ENCODE data around the gene MIB2. TPM values are rescaled to one million over a fixed set of nuclear protein-coding genes. Genes with fewer than 3 reads are reported as not detected.

Gene MIB2
- total RNA-seq, 1 donor from 2014 or later, result 66.8 TPM

DNA sequence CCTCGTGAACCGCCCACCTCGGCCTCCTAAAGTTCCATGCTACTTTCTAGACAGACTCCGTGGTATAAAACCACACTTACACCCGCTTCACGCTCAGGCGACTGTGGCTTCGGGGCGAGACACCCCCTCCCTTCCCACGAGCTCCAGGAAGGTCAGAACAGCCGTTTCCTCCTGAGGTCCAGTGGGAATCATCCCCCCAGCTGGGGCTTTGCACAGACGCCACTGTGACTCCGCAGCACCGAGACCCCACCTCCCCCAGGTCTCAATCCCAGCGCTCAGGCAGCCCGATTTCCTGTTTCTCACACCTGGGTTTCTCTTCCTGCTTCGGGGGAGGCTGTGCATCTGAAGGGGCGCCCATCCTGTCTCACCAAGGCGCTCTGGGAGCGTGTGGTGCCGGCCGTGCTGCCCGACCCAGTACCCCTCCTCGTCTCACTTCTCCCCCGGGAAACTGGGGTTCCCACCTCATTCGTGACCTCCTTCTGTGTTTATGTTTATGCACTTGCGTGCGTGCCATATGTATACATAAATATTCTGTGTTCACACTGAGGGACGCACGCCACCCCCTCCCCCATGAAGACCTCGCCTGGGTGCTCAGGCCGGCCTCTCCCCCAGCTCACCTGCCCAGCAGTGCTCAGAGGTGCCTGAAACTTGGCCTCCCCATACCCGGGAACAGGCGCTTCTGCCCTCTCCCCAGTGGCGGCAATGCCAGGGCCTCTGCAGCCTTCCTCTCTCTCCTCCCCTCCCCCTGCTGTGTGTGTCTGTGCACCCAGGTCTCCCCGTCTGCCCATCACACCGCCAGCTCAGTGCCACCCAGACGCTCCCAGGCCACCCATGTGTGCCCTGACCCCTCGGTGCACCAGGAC is 62.6 kb downstream of the MIB2 start:
- peaks cover 16% of the 10 kb centered on the region for H3K4me1 ChIP-seq
- DNase-seq (ENCODE audit: extremely low spot score in 2 of 2), result no peak
- intact Hi-C loops (cut with DNase I), result no loop called here
- H3K27me3 ChIP-seq, result no peaks in the 10 kb centered on the region
- TF ChIP-seq POLR2AphosphoS5 (IDR thresholded peaks at IDR 0.05; ENCODE audit: insufficient read depth in 1 of 2, low read depth in 1 of 2) (no peak), POLR2A (IDR thresholded peaks at IDR 0.05) (no peak)
- TF ChIP-seq, protein P1, sequence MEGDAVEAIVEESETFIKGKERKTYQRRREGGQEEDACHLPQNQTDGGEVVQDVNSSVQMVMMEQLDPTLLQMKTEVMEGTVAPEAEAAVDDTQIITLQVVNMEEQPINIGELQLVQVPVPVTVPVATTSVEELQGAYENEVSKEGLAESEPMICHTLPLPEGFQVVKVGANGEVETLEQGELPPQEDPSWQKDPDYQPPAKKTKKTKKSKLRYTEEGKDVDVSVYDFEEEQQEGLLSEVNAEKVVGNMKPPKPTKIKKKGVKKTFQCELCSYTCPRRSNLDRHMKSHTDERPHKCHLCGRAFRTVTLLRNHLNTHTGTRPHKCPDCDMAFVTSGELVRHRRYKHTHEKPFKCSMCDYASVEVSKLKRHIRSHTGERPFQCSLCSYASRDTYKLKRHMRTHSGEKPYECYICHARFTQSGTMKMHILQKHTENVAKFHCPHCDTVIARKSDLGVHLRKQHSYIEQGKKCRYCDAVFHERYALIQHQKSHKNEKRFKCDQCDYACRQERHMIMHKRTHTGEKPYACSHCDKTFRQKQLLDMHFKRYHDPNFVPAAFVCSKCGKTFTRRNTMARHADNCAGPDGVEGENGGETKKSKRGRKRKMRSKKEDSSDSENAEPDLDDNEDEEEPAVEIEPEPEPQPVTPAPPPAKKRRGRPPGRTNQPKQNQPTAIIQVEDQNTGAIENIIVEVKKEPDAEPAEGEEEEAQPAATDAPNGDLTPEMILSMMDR (IDR thresholded peaks at IDR 0.05), result no peak
- no peak overlapping the region for H3K4me3 ChIP-seq
- H3K9me3 ChIP-seq, result no peaks in the 10 kb centered on the region
- H3K27ac ChIP-seq, result no peak overlapping the region
- peaks cover 0 to 10% of the 10 kb centered on the region in 2 donors for H3K36me3 ChIP-seq

DNA sequence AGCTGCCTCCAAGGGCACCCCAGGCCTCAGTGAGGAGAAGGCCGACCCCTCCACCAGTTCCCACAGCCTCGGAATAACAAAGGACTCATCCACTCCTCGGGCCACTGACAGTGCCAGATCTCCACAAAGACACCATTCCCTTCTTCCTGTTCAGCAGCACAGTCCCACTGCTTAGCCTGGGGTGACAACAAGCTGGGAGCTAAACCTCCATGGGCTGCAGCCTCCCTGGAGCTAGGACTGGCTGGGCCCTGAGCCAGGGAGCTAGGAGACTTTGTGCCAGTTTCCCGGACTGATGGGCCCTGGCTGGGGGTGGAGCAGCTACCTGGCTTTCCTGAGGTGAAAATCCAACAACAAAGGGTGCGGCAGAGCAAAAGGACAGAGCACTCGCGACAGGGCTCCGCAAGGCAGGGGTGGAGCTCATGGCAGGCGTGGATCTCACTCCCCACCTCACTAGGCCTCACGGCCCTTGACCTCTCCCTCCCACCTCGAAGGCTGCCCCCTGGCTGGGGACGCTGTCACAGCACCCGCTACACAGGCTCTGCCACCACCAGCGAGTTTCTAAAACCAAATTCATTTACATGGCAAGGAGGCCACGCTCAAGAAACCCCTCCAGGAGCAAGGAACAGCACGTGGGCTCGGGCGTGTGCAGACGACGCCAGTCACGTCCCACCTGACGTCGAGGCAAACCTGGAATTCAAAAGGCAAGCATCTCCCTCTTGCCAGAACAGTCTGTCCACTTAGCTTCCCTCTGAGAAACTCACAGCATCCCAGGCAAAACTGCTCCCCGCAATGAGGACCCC is 63.5 kb downstream of the MIB2 start:
- TF ChIP-seq POLR2AphosphoS5 (IDR thresholded peaks at IDR 0.05; ENCODE audit: insufficient read depth in 1 of 2, low read depth in 1 of 2) (no peak), POLR2A (IDR thresholded peaks at IDR 0.05) (no peak)
- TF ChIP-seq, protein P1 (IDR thresholded peaks at IDR 0.05), result no peak
- no peak overlapping the region for H3K4me3 ChIP-seq
- no peak for DNase-seq (ENCODE audit: extremely low spot score in 2 of 2)
- no peaks in the 10 kb centered on the region for H3K27me3 ChIP-seq
- H3K36me3 ChIP-seq, result peaks cover 0 to 6% of the 10 kb centered on the region in 2 donors
- H3K4me1 ChIP-seq, result peaks cover 25% of the 10 kb centered on the region
- intact Hi-C loops (cut with DNase I), result no loop called here
- H3K27ac ChIP-seq, result no peak overlapping the region
- H3K9me3 ChIP-seq, result no peaks in the 10 kb centered on the region

Other genes starting within 250 kb of the MIB2 start
- 94.5 TPM for gene AURKAIP1, start 240.3 kb upstream of the MIB2 start, total RNA-seq
- gene CCNL2, start 216.2 kb upstream of the MIB2 start, total RNA-seq, result 319 TPM
- 84.2 TPM for gene MRPL20, start 208.2 kb upstream of the MIB2 start, total RNA-seq
- 3.2 TPM for gene ANKRD65, start 194.2 kb upstream of the MIB2 start, total RNA-seq
- 35.8 TPM for gene VWA1, start 179.8 kb upstream of the MIB2 start, total RNA-seq
- not detected for gene ATAD3C, start 165.8 kb upstream of the MIB2 start, total RNA-seq
- gene ATAD3B, start 143.7 kb upstream of the MIB2 start, total RNA-seq, result 17.7 TPM
- gene ATAD3A, start 103.3 kb upstream of the MIB2 start, total RNA-seq, result 21.9 TPM
- gene TMEM240, start 74.9 kb upstream of the MIB2 start, total RNA-seq, result 3.9 TPM
- gene SSU72, start 40.6 kb upstream of the MIB2 start, total RNA-seq, result 105 TPM
- 6.1 TPM for gene FNDC10, start 15.4 kb upstream of the MIB2 start, total RNA-seq
- 42.7 TPM for gene MMP23B, start 16.7 kb downstream of the MIB2 start, total RNA-seq
- 16.5 TPM for gene CDK11B, start 43.5 kb downstream of the MIB2 start, total RNA-seq
- 38.3 TPM for gene SLC35E2B, start 77.3 kb downstream of the MIB2 start, total RNA-seq
- 35.6 TPM for gene CDK11A, start 108.9 kb downstream of the MIB2 start, total RNA-seq
- 90.1 TPM for gene NADK, start 163.0 kb downstream of the MIB2 start, total RNA-seq

Measured in vagina (tissue), 2 donors.